Peyer's patch (tissue), 4 donors: Measurements from ENCODE around the gene SUPV3L1.

Source experiments
- CTCF ChIP-seq, 6 experiments: fragments of 450-650 bp in 4 of 6; fragments of 200-600 bp in 2 of 6; sonication (generic) in 1 of 6; IDR thresholded peaks; one replicate each; pipeline ENCODE4 v1.5.1; 2017 to 2019; ENCODE audit warnings: antibody characterized with exemption in 6 of 6, mild to moderate bottlenecking in 3 of 6, moderate library complexity in 1 of 6
- POLR2A ChIP-seq, 2 donors: fragments of 450-650 bp; IDR thresholded peaks; one replicate each; pipeline ENCODE4 v1.5.1; 2017; ENCODE audit warnings: antibody characterized with exemption in 2 of 2, mild to moderate bottlenecking in 2 of 2, moderate library complexity in 2 of 2

GRCh38 chr10:69232736-69233480 is 52.9 kb downstream of the SUPV3L1 start:
- TF ChIP-seq CTCF (IDR thresholded peaks at IDR 0.05) (no peak), POLR2A (IDR thresholded peaks at IDR 0.05) (no peak)
